Measurements from ENCODE around the gene ST7.

Gene ST7

DNA sequence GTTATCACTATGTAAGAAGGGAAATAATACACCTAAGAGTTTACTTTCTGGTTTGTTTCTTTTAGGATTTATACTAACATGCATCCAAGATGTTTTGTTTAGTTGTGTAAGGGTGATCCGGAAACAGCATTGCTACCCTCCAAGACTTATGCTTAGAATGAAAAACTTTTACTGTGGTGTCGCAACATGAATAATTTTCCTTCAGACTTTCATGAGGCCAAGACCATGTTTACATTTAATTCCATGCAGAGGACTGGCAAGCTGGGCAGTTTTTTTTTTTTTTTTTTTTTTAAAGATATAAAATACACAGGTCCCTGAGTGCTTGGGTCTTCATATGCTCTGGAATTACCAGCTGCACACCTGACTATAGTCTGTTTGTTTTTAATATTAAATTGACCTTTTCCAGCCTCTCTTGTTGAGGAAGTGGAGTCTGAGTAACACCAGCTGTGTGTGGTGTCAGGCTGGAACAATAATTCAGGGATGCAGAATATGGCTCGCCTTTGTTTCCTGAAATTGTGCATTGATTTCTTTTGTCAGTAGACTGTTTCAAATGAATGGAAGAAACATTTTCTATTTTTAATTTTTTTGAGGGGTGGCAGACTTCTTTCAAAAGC lies 81.7 kb downstream of the ST7 start:
- no peak overlapping the region for H3K4me3 Mint-ChIP-seq
- H3K4me1 Mint-ChIP-seq (ENCODE audit: low read depth): no peaks in the 10 kb centered on the region
- H3K9me3 Mint-ChIP-seq: peaks cover 5% of the 10 kb centered on the region
- H3K27me3 Mint-ChIP-seq: no peaks in the 10 kb centered on the region
- H3K36me3 Mint-ChIP-seq (ENCODE audit: low read depth): no peaks in the 10 kb centered on the region
- no peak overlapping the region for H3K27ac Mint-ChIP-seq
- DNase-seq: no peak

DNA sequence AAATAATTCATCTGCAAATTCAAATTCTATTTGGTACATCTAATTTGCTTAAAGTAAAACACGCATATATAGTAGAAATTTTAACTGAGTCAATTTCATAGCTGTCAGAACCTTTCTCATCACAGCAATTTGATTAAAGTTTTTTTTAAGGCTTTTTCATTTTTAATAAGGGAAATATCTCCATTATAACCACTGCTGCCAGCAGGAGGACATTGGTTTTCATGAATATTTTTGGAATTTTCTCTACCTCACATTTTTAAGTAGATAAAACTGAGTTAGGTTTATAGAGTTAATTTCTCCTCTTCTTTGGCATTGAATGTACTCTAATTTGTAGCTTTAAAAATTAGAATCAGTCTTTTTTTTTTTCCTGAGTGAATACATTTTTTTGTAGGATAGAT lies 82.2 kb downstream of the ST7 start:
- no peaks in the 10 kb centered on the region for H3K27me3 Mint-ChIP-seq
- DNase-seq: no peak
- peaks cover 5% of the 10 kb centered on the region for H3K9me3 Mint-ChIP-seq
- H3K27ac Mint-ChIP-seq: no peak overlapping the region
- H3K4me3 Mint-ChIP-seq: no peak overlapping the region
- no peaks in the 10 kb centered on the region for H3K36me3 Mint-ChIP-seq (ENCODE audit: low read depth)
- H3K4me1 Mint-ChIP-seq (ENCODE audit: low read depth): peaks cover 2% of the 10 kb centered on the region

DNA sequence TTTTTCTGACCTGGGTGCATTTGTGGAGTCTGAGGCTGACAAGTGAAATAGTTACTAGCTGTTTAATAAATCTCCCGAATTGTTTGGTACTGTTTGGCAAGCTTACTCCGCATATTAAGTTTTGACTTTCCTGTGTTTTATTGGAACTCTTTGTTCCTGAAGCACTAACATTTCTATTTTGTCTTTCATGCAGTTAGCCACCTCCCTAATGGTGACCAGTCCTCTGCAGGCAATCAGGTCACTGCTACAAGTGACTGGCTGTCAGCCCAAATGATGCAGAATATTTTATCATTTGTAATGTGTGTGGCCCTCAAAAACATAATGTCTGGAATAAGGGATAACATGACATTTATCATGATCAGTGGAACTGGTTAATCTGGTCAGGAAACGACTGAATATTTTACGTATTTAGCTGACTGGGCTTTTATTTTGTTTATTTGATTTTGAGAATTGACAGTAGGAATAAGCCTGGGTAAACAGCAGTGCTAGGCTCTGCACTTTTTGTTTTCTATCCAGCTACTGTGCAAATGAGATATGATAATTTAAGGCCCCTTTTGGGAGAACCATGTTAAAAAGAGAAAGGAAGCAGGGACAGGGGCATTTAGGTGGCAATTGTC lies 82.9 kb downstream of the ST7 start:
- no peak for DNase-seq
- Mint-ChIP-seq H3K4me1 (ENCODE audit: low read depth) (peaks cover 9% of the 10 kb centered on the region), H3K4me3 (no peak overlapping the region), H3K27me3 (no peaks in the 10 kb centered on the region), H3K27ac (no peak overlapping the region), H3K9me3 (no peaks in the 10 kb centered on the region), H3K36me3 (ENCODE audit: low read depth) (no peaks in the 10 kb centered on the region)

DNA sequence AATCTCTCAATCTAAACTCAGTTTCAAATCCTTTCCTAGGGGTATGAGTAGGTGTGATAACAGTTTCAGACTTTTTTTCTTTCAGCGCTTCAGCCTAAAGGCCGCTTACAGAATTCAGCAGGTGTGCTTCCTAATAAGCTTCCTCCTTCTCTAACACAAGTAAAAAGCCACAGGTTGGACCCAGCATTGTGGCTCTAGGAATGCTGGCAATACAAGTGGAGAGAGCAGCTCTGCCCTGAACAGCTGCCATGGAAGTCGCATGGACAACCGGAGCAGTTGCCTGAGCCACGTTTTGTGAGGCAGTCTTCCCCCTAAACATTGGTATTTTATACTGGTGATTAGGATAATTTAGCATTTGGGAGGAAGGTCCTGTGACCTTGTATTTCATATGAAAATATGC lies 83.5 kb downstream of the ST7 start:
- Mint-ChIP-seq H3K4me3 (no peak overlapping the region), H3K4me1 (ENCODE audit: low read depth) (peaks cover 14% of the 10 kb centered on the region), H3K27ac (no peak overlapping the region), H3K36me3 (ENCODE audit: low read depth) (no peaks in the 10 kb centered on the region), H3K27me3 (no peaks in the 10 kb centered on the region), H3K9me3 (no peaks in the 10 kb centered on the region)
- DNase-seq: no peak

DNA sequence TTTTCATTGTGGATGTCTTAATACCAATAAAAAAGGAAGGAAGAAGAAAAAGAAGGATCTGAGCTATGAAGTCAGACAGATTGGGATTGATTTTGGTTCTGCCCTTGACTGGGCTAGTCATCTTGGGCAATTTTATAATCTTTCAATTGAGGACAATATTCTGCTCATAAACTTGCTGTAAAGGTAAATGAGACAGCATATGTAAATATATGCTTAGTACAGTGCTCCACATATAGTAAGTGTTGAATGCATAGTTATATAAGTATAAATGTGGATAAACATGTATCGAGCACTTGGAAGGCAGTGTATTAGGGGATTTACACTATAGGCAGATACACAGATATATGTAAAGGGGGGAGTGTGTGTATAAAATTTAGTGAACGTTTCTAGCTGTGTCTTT lies 85.1 kb downstream of the ST7 start:
- DNase-seq: no peak
- Mint-ChIP-seq H3K27me3 (no peaks in the 10 kb centered on the region), H3K4me3 (no peak overlapping the region), H3K4me1 (ENCODE audit: low read depth) (peaks cover 14% of the 10 kb centered on the region), H3K27ac (no peak overlapping the region), H3K9me3 (no peaks in the 10 kb centered on the region), H3K36me3 (ENCODE audit: low read depth) (no peaks in the 10 kb centered on the region)

DNA sequence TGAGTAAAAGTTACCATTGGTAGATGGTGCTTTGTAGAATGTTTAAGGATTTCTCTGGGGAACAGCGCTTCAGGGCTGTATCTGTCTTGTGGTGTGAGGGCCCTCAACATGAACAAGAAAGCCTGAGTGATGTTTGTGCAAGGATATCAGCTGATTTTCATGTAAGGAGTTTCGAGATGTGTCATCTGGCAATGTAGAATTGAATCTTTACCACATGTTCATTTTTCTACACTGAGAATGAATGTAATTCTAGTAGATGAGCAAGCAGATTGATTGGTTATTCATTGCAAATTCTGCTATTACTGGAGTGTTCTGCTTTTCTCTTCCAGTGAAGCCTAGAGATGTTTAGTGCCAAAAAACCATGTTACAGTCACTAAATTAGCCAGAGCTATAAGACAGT lies 87.7 kb downstream of the ST7 start:
- H3K4me1 Mint-ChIP-seq (ENCODE audit: low read depth): peaks cover 20% of the 10 kb centered on the region
- H3K27me3 Mint-ChIP-seq: no peaks in the 10 kb centered on the region
- DNase-seq: no peak
- H3K4me3 Mint-ChIP-seq: no peak overlapping the region
- peak overlapping the region; percentile 78 for H3K27ac Mint-ChIP-seq
- no peaks in the 10 kb centered on the region for H3K36me3 Mint-ChIP-seq (ENCODE audit: low read depth)
- H3K9me3 Mint-ChIP-seq: no peaks in the 10 kb centered on the region

DNA sequence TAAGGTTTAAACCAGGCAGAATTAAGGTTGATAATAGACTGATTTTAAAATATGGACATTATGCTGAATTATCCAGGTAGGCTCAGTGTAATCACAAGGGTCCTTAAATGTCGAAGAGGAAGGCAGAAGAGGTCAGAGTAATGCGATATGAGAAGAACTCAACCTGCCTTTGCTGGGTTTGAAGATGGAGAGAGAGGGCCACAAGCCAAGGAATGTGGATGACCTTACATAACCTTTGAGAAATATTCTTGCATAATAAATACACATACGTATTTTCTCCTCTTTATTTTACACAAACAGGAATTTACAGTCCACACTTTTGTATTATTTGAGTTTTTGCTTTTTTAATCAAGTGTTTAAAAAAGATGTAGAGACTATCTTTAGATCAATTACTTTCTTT lies 88.5 kb downstream of the ST7 start:
- Mint-ChIP-seq H3K27ac (no peak overlapping the region), H3K4me3 (no peak overlapping the region), H3K36me3 (ENCODE audit: low read depth) (no peaks in the 10 kb centered on the region), H3K4me1 (ENCODE audit: low read depth) (peaks cover 20% of the 10 kb centered on the region), H3K27me3 (no peaks in the 10 kb centered on the region), H3K9me3 (no peaks in the 10 kb centered on the region)
- DNase-seq: no peak

DNA sequence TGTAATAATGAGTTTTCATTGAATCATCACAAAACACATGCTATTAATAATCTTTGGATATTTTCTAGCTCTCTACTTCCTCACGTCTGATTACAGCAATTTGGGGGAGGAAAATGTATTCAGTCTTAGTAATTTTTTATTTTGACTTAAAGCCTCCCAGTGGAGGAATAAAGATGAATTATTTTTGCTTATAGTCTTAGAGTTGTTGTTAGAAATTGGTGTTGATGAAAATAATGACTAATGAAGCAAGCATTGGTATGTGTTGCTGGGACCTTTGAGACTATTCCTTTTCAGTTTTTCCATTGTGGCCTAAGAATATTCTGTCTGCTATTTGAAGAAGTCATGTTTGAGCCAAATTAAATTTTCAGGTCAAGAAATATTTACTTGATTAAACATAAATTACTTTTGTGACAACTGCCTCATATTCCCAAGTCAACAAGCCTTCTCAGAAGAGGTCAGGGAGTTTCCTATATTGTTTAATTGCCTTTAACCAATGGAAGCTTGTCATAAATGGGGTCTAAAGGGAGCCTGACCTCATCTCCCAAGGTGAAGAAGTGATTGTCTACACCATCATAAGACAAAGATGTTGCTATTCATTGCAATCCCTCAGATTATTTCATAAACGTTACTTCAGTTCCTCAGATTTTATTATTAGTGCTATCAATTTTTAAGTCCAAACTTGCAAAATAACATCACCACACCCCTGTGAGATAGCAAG lies 90.0 kb downstream of the ST7 start:
- Mint-ChIP-seq H3K27me3 (no peaks in the 10 kb centered on the region), H3K4me3 (no peak overlapping the region), H3K4me1 (ENCODE audit: low read depth) (peaks cover 24% of the 10 kb centered on the region), H3K36me3 (ENCODE audit: low read depth) (no peaks in the 10 kb centered on the region), H3K9me3 (no peaks in the 10 kb centered on the region), H3K27ac (no peak overlapping the region)
- DNase-seq: no peak

DNA sequence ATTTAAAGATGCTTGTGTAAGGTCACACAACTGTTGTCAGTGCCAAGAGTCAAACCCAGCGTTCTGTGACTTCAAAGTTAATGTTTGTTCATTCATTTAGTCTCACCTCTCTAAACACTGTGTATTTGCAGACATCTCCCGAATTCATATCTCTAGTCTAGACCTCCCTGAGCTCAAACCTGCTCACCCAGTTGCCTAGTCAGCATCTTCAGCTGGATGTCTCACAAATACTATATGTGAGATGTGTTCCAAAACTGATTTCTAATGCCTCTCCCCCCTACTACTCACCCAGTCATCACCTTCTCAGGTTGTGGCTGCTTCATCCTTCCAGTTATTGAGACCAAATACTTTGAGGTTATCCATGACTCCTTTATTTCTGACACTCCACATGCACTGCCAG lies 91.4 kb downstream of the ST7 start:
- no peak for DNase-seq
- Mint-ChIP-seq H3K27me3 (no peaks in the 10 kb centered on the region), H3K27ac (no peak overlapping the region), H3K4me3 (no peak overlapping the region), H3K9me3 (no peaks in the 10 kb centered on the region), H3K4me1 (ENCODE audit: low read depth) (peaks cover 38% of the 10 kb centered on the region), H3K36me3 (ENCODE audit: low read depth) (no peaks in the 10 kb centered on the region)

DNA sequence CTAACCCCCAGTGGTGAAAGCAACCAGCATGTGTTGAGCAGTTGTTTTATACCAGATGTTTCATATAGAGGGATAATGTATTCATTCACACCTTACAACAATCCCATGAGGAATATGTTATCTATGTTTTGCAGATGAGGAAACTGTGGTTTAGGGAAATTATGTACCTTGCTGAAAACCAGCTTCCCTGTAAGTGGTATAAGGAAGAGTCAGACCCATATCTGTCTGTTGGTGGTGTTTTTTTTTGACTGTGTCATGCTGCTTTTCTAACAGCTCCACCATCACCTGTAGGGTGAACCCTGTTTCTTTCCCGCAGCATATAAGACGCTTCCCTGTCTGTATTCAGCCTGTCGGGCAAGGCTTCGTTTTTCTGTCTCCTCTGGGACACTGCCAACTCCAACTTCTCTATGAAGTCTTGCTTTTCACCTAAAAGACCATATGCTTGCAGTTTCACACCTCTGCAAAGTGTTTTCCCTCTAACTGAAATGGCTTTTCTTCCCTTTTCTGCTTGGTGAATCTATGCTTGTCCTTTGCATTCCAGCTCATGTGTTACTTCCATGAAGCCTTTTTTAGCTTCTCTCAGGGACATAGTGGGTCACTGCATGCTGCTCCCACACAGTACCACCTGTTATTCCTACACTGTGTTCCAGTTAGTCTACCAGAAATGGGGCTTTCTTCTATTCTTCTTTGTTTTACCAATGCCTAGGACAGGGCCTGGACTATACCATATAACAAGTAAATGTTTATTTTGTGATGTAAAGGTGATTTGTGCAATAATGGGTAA lies 92.8 kb downstream of the ST7 start:
- no peaks in the 10 kb centered on the region for H3K36me3 Mint-ChIP-seq (ENCODE audit: low read depth)
- no peak overlapping the region for H3K27ac Mint-ChIP-seq

DNA sequence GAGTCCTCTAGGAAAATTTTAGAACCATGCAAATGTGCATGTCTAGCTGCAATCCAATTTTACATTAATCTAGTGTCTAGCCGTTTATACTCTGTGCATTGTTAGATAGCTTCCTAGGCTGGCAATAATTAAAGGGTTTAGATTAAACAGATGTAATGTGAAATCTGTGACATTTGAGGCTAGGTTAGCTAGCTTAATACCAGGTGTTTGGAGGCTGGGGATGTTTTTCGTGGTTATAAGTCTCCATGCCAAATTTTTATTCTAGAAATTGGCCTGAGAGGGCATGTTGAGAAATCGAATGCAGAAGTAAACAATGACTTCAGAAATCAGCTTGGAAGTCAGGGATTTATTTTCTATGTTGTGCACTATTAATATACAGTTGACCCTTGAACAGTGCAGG lies 94.2 kb downstream of the ST7 start:
- DNase-seq: no peak
- no peaks in the 10 kb centered on the region for H3K27me3 Mint-ChIP-seq
- no peak overlapping the region for H3K27ac Mint-ChIP-seq
- H3K4me3 Mint-ChIP-seq: no peak overlapping the region
- H3K4me1 Mint-ChIP-seq (ENCODE audit: low read depth): peaks cover 33% of the 10 kb centered on the region
- H3K36me3 Mint-ChIP-seq (ENCODE audit: low read depth): no peaks in the 10 kb centered on the region
- no peaks in the 10 kb centered on the region for H3K9me3 Mint-ChIP-seq

More for the DNA sequence above, 92.8 kb downstream of the ST7 start:
- H3K4me1 Mint-ChIP-seq (ENCODE audit: low read depth): peaks cover 30% of the 10 kb centered on the region
- H3K4me3 Mint-ChIP-seq: no peak overlapping the region
- no peaks in the 10 kb centered on the region for H3K27me3 Mint-ChIP-seq
- no peaks in the 10 kb centered on the region for H3K9me3 Mint-ChIP-seq
- DNase-seq: no peak

DNA sequence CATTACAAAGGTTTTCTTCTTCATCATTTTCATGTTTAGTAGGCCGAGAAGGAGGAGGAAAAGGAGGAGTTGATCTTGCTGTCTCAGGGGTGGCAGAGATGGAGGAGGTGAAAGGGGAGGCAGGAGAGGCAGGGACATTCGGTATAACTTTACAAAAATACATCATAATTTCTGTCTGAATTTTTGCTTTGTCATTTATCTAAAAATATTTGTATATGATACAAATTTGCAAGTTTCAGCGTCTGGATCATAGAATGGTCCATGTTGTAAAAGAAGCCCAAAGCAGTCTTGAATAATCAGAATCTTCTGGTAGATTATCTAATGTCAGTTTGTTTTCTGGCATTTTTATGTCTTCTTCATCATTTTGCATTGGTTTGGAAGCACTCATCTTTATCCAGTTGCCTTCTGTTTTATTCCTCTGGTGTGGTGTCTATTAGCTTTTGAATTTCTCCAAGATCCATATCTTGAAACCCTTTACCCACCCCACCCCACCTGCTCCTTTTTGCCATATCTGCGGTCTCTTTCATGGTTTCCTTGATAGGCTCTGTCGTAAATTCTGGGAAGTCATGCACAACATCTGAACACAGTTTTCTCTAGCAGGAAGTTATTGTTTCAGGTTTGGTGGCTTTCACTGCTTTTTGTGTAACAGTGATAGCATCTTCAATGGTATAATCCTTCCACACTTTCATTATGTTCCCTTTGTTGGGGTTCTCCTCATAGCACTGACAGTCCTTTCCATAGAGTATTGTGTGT lies 95.0 kb downstream of the ST7 start:
- no peak overlapping the region for H3K4me3 Mint-ChIP-seq
- peaks cover 33% of the 10 kb centered on the region for H3K4me1 Mint-ChIP-seq (ENCODE audit: low read depth)
- H3K36me3 Mint-ChIP-seq (ENCODE audit: low read depth): no peaks in the 10 kb centered on the region
- H3K27ac Mint-ChIP-seq: peak overlapping the region; percentile 67
- H3K27me3 Mint-ChIP-seq: no peaks in the 10 kb centered on the region
- no peaks in the 10 kb centered on the region for H3K9me3 Mint-ChIP-seq
- DNase-seq: no peak

DNA sequence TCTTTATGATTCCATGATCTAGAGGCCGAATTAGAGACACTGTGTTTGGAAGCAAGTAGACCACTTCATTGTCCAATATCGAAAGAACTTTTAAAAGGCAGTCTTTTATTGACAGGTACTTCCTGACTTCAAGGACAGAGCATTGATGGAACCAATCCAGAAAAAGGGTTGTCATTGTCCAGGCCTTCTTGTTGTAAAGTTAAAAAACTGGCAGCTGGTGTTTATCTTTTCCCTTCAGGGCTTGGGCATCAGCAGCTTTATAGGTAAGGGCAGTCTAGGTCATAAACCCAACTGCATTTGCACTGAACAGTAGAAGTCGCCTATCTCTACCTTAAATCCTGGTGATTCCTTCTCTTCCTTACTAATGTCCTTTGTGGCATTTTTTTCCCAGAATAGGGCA lies 95.6 kb downstream of the ST7 start:
- Mint-ChIP-seq H3K27ac (peak overlapping the region; percentile 67), H3K27me3 (no peaks in the 10 kb centered on the region), H3K4me1 (ENCODE audit: low read depth) (peaks cover 33% of the 10 kb centered on the region), H3K4me3 (no peak overlapping the region), H3K36me3 (ENCODE audit: low read depth) (no peaks in the 10 kb centered on the region), H3K9me3 (no peaks in the 10 kb centered on the region)
- DNase-seq: no peak

DNA sequence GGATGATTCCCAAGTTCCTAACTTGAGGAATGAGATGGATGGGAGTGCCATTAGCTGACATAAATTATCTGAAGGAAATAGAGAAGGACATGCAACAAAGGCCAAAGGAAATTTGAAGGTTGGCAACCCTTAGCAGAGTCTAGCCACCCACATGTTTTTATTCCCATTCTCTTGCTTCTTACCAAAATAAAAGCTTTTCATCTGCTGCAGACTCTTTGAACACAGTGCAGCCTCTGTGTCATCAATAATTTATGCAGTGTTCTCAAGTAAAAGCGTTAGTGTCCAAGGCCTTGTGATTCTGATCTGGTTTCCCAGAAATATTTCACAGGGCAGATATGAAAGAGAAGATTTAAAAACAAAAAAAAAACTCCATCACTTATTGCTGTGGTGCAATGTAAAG lies 98.5 kb downstream of the ST7 start:
- Mint-ChIP-seq H3K27me3 (no peaks in the 10 kb centered on the region), H3K4me1 (ENCODE audit: low read depth) (peaks cover 27% of the 10 kb centered on the region), H3K36me3 (ENCODE audit: low read depth) (no peaks in the 10 kb centered on the region)

More for the DNA sequence above, 98.5 kb downstream of the ST7 start:
- H3K9me3 Mint-ChIP-seq: no peaks in the 10 kb centered on the region
- DNase-seq: no peak
- no peak overlapping the region for H3K27ac Mint-ChIP-seq
- H3K4me3 Mint-ChIP-seq: no peak overlapping the region

All from activated T-cell treated with anti-CD3 and anti-CD28 coated beads, Interleukin-2, amount 50 U/mL, for 24 hours (primary cell).